Measurements from ENCODE around the gene SCCPDH.
"Not testable (repeated sequence)": the region's sequence is repeated elsewhere in the genome, so short reads cannot be mapped to it uniquely, and the experiment has no call there.

The SCCPDH gene

GRCh38 chr1:246694213-246694895, 29.9 kb upstream of the SCCPDH start:
- H3K9me3 Mint-ChIP-seq, result peaks cover 23% of the 10 kb centered on the region
- H3K4me1 Mint-ChIP-seq (ENCODE audit: low read depth); H3K4me3 Mint-ChIP-seq; H3K27ac Mint-ChIP-seq; H3K36me3 Mint-ChIP-seq (ENCODE audit: low read depth); H3K27me3 Mint-ChIP-seq (ENCODE audit: low read depth): not testable (repeated sequence)

GRCh38 chr1:246695136-246695535, 29.1 kb upstream of the SCCPDH start:
- peaks cover 5% of the 10 kb centered on the region for H3K4me1 Mint-ChIP-seq (ENCODE audit: low read depth)
- H3K36me3 Mint-ChIP-seq (ENCODE audit: low read depth), result no peaks in the 10 kb centered on the region
- peaks cover 23% of the 10 kb centered on the region for H3K9me3 Mint-ChIP-seq
- no peak overlapping the region for H3K4me3 Mint-ChIP-seq
- H3K27me3 Mint-ChIP-seq (ENCODE audit: low read depth), result no peaks in the 10 kb centered on the region
- H3K27ac Mint-ChIP-seq, result no peak overlapping the region

GRCh38 chr1:246695666-246696065, 28.5 kb upstream of the SCCPDH start:
- Mint-ChIP-seq H3K4me3 (no peak overlapping the region), H3K9me3 (peaks cover 23% of the 10 kb centered on the region), H3K36me3 (ENCODE audit: low read depth) (no peaks in the 10 kb centered on the region), H3K27ac (no peak overlapping the region), H3K27me3 (ENCODE audit: low read depth) (no peaks in the 10 kb centered on the region), H3K4me1 (ENCODE audit: low read depth) (peaks cover 5% of the 10 kb centered on the region)

GRCh38 chr1:246698466-246699094, 25.6 kb upstream of the SCCPDH start:
- Mint-ChIP-seq H3K27me3 (ENCODE audit: low read depth) (no peaks in the 10 kb centered on the region), H3K4me3 (no peak overlapping the region), H3K27ac (peak overlapping the region; percentile 2), H3K9me3 (peaks cover 10% of the 10 kb centered on the region), H3K36me3 (ENCODE audit: low read depth) (no peaks in the 10 kb centered on the region), H3K4me1 (ENCODE audit: low read depth) (peaks cover 5% of the 10 kb centered on the region)

GRCh38 chr1:246699095-246699735, 25.0 kb upstream of the SCCPDH start:
- Mint-ChIP-seq H3K9me3 (peaks cover 7% of the 10 kb centered on the region), H3K27ac (peak overlapping the region; percentile 2), H3K4me1 (ENCODE audit: low read depth) (peaks cover 5% of the 10 kb centered on the region), H3K36me3 (ENCODE audit: low read depth) (no peaks in the 10 kb centered on the region), H3K27me3 (ENCODE audit: low read depth) (peaks cover 5% of the 10 kb centered on the region), H3K4me3 (peak overlapping the region; percentile 0)

GRCh38 chr1:246703581-246703980, 20.6 kb upstream of the SCCPDH start:
- Mint-ChIP-seq H3K36me3 (ENCODE audit: low read depth) (no peaks in the 10 kb centered on the region), H3K27ac (no peak overlapping the region), H3K9me3 (no peaks in the 10 kb centered on the region), H3K27me3 (ENCODE audit: low read depth) (peaks cover 11% of the 10 kb centered on the region), H3K4me1 (ENCODE audit: low read depth) (peaks cover 6% of the 10 kb centered on the region), H3K4me3 (no peak overlapping the region)

GRCh38 chr1:246705368-246705767, 18.8 kb upstream of the SCCPDH start:
- Mint-ChIP-seq H3K4me3 (no peak overlapping the region), H3K36me3 (ENCODE audit: low read depth) (peaks cover 2% of the 10 kb centered on the region), H3K9me3 (peaks cover 7% of the 10 kb centered on the region), H3K27me3 (ENCODE audit: low read depth) (peaks cover 18% of the 10 kb centered on the region), H3K4me1 (ENCODE audit: low read depth) (peaks cover 5% of the 10 kb centered on the region), H3K27ac (no peak overlapping the region)

GRCh38 chr1:246708166-246708565, 16.0 kb upstream of the SCCPDH start:
- no peak overlapping the region for H3K27ac Mint-ChIP-seq
- peaks cover 21% of the 10 kb centered on the region for H3K27me3 Mint-ChIP-seq (ENCODE audit: low read depth)
- no peak overlapping the region for H3K4me3 Mint-ChIP-seq
- H3K36me3 Mint-ChIP-seq (ENCODE audit: low read depth), result peaks cover 2% of the 10 kb centered on the region
- H3K4me1 Mint-ChIP-seq (ENCODE audit: low read depth), result peaks cover 7% of the 10 kb centered on the region
- peaks cover 20% of the 10 kb centered on the region for H3K9me3 Mint-ChIP-seq

- H3K36me3 Mint-ChIP-seq (ENCODE audit: low read depth), result peaks cover 2% of the 10 kb centered on the region
- H3K27ac Mint-ChIP-seq, result no peak overlapping the region
- peaks cover 17% of the 10 kb centered on the region for H3K27me3 Mint-ChIP-seq (ENCODE audit: low read depth)
- H3K4me3 Mint-ChIP-seq, result no peak overlapping the region
- H3K4me1 Mint-ChIP-seq (ENCODE audit: low read depth), result peaks cover 7% of the 10 kb centered on the region
- H3K9me3 Mint-ChIP-seq, result peaks cover 20% of the 10 kb centered on the region
Observed at GRCh38 chr1:246709196-246709595, 15.0 kb upstream of the SCCPDH start.

GRCh38 chr1:246709835-246710234, 14.4 kb upstream of the SCCPDH start:
- Mint-ChIP-seq H3K4me3 (no peak overlapping the region), H3K36me3 (ENCODE audit: low read depth) (peaks cover 2% of the 10 kb centered on the region), H3K9me3 (peaks cover 20% of the 10 kb centered on the region), H3K27ac (no peak overlapping the region), H3K27me3 (ENCODE audit: low read depth) (peaks cover 14% of the 10 kb centered on the region), H3K4me1 (ENCODE audit: low read depth) (peaks cover 7% of the 10 kb centered on the region)

- Mint-ChIP-seq H3K9me3 (peaks cover 20% of the 10 kb centered on the region), H3K27ac (no peak overlapping the region), H3K36me3 (ENCODE audit: low read depth) (peaks cover 2% of the 10 kb centered on the region), H3K4me3 (no peak overlapping the region), H3K4me1 (ENCODE audit: low read depth) (peaks cover 7% of the 10 kb centered on the region), H3K27me3 (ENCODE audit: low read depth) (peaks cover 15% of the 10 kb centered on the region)
Observed at GRCh38 chr1:246711548-246712003, 12.6 kb upstream of the SCCPDH start.

- H3K36me3 Mint-ChIP-seq (ENCODE audit: low read depth); H3K4me1 Mint-ChIP-seq (ENCODE audit: low read depth); H3K4me3 Mint-ChIP-seq; H3K27ac Mint-ChIP-seq: not testable (repeated sequence)
- peaks cover 23% of the 10 kb centered on the region for H3K27me3 Mint-ChIP-seq (ENCODE audit: low read depth)
- H3K9me3 Mint-ChIP-seq, result peaks cover 24% of the 10 kb centered on the region
Observed at GRCh38 chr1:246712428-246712827, 11.8 kb upstream of the SCCPDH start.

GRCh38 chr1:246719361-246719760, 4.8 kb upstream of the SCCPDH start:
- not testable (repeated sequence) for H3K27ac Mint-ChIP-seq; H3K36me3 Mint-ChIP-seq (ENCODE audit: low read depth); H3K4me3 Mint-ChIP-seq; H3K4me1 Mint-ChIP-seq (ENCODE audit: low read depth)
- Mint-ChIP-seq H3K9me3 (peaks cover 15% of the 10 kb centered on the region), H3K27me3 (ENCODE audit: low read depth) (peaks cover 16% of the 10 kb centered on the region)

GRCh38 chr1:246720814-246721213, 3.4 kb upstream of the SCCPDH start:
- not testable (repeated sequence) for H3K4me3 Mint-ChIP-seq; H3K4me1 Mint-ChIP-seq (ENCODE audit: low read depth); H3K27ac Mint-ChIP-seq; H3K36me3 Mint-ChIP-seq (ENCODE audit: low read depth)
- Mint-ChIP-seq H3K9me3 (peaks cover 15% of the 10 kb centered on the region), H3K27me3 (ENCODE audit: low read depth) (peaks cover 16% of the 10 kb centered on the region)

- Mint-ChIP-seq H3K4me3 (no peak overlapping the region), H3K27me3 (ENCODE audit: low read depth) (peaks cover 3% of the 10 kb centered on the region), H3K27ac (no peak overlapping the region), H3K4me1 (ENCODE audit: low read depth) (peaks cover 7% of the 10 kb centered on the region), H3K9me3 (peaks cover 17% of the 10 kb centered on the region), H3K36me3 (ENCODE audit: low read depth) (peaks cover 11% of the 10 kb centered on the region)
Observed at GRCh38 chr1:246722720-246723119, 1.5 kb upstream of the SCCPDH start.
